ENCODE results near the gene NR5A2. TPM values are rescaled to one million over a fixed set of nuclear protein-coding genes. Genes with fewer than 3 reads are reported as not detected.

The NR5A2 gene
- under 0.01 TPM in 1 of 2 replicates, not detected in the other for total RNA-seq

GRCh38 chr1:200027264-200027823, at the start of gene NR5A2:
TSS of gene NR5A2 (plus strand) at chr1:200027710. CDS start at chr1:200027848, 138 bp downstream.

